Subcutaneous abdominal adipose tissue (tissue), 5 donors: Measurements from ENCODE around the gene TGFB1I1.

Experiments
- H3K27ac ChIP-seq: one replicate; pipeline ENCODE4 v1.7.0; 2013; ENCODE audit warnings: low read depth, mild to moderate bottlenecking, inconsistent platforms, low read length, moderate library complexity
- H3K27me3 ChIP-seq, 5 donors: one replicate each; pipeline ENCODE4 v1.7.0; 2013; ENCODE audit warnings: low read length in 5 of 5, inconsistent platforms in 1 of 5; ENCODE audit not compliant: control insufficient read depth in 5 of 5, insufficient read depth in 4 of 5
- H3K36me3 ChIP-seq, 5 donors: one replicate each; pipeline ENCODE4 v1.7.0; 2013; ENCODE audit warnings: low read length in 5 of 5; ENCODE audit not compliant: control insufficient read depth in 5 of 5, insufficient read depth in 5 of 5
- H3K4me1 ChIP-seq, 5 donors: one replicate each; pipeline ENCODE4 v1.7.0; 2013; ENCODE audit warnings: low read length in 5 of 5, mild to moderate bottlenecking in 3 of 5, moderate library complexity in 1 of 5; ENCODE audit not compliant: control insufficient read depth in 5 of 5, insufficient read depth in 5 of 5
- H3K4me3 ChIP-seq, 5 donors: one replicate each; pipeline ENCODE4 v1.7.0; 2013; ENCODE audit warnings: low read length in 5 of 5, low read depth in 1 of 5
- H3K9ac ChIP-seq, 5 donors: one replicate each; pipeline ENCODE4 v1.7.0; 2013; ENCODE audit warnings: low read length in 5 of 5, mild to moderate bottlenecking in 4 of 5, moderate library complexity in 3 of 5
- H3K9me3 ChIP-seq, 5 donors: one replicate each; pipeline ENCODE4 v1.7.0; 2013; ENCODE audit warnings: low read length in 5 of 5; ENCODE audit not compliant: control insufficient read depth in 5 of 5
- donor health status: healthy.
- donor health status: healthy.
- donor health status: healthy.
- donor health status: healthy.
- donor health status: healthy.

The TGFB1I1 gene

GRCh38 chr16:31470615-31471014 lies 1.3 kb upstream of the TGFB1I1 start:
- Histone ChIP-seq H3K9me3 (peaks cover 0 to 6% (median 0%) of the 10 kb centered on the region in 5 donors), H3K36me3 (peaks cover 0 to 35% (median 33%) of the 10 kb centered on the region in 5 donors), H3K4me1 (peaks cover 0 to 51% (median 22%) of the 10 kb centered on the region in 5 donors), H3K27ac (no peak overlapping the region), H3K27me3 (peaks cover 0 to 15% (median 13%) of the 10 kb centered on the region in 5 donors), H3K9ac (peak overlapping the region in 1 of 5 donors; percentile 20), H3K4me3 (no peak overlapping the region)

- H3K27me3 ChIP-seq, result peaks cover 0 to 15% (median 13%) of the 10 kb centered on the region in 5 donors
- H3K36me3 ChIP-seq, result peaks cover 0 to 34% (median 33%) of the 10 kb centered on the region in 5 donors
- peak overlapping the region; percentile 40 to 77 (median 58) for H3K4me3 ChIP-seq
- H3K9me3 ChIP-seq, result peaks cover 0 to 6% (median 0%) of the 10 kb centered on the region in 5 donors
- H3K9ac ChIP-seq, result peak overlapping the region in 4 of 5 donors; percentile 26 to 71 (median 64)
- peak overlapping the region; percentile 51 for H3K27ac ChIP-seq
- H3K4me1 ChIP-seq, result peaks cover 0 to 51% (median 22%) of the 10 kb centered on the region in 5 donors
These were observed 594 bp upstream of the TGFB1I1 start for GRCh38 chr16:31471241-31471874.

- Histone ChIP-seq H3K4me1 (peaks cover 0 to 44% (median 22%) of the 10 kb centered on the region in 5 donors), H3K9ac (peak overlapping the region in 3 of 5 donors; percentile 51 to 73 (median 72)), H3K27me3 (peaks cover 0 to 15% (median 13%) of the 10 kb centered on the region in 5 donors), H3K36me3 (peaks cover 0 to 36% (median 34%) of the 10 kb centered on the region in 5 donors), H3K9me3 (peaks cover 0 to 6% (median 0%) of the 10 kb centered on the region in 5 donors), H3K4me3 (peak overlapping the region; percentile 62 to 77 (median 74)), H3K27ac (peak overlapping the region; percentile 78)
These were observed 804 bp downstream of the TGFB1I1 start for GRCh38 chr16:31472709-31473203.

GRCh38 chr16:31473264-31473984 lies 1.5 kb downstream of the TGFB1I1 start:
- H3K27ac ChIP-seq, result no peak overlapping the region
- H3K4me3 ChIP-seq, result peak overlapping the region in 2 of 5 donors; percentile 76 to 77
- H3K9ac ChIP-seq, result no peak overlapping the region
- peaks cover 0 to 44% (median 22%) of the 10 kb centered on the region in 5 donors for H3K4me1 ChIP-seq
- peaks cover 0 to 15% (median 13%) of the 10 kb centered on the region in 5 donors for H3K27me3 ChIP-seq
- peaks cover 0 to 41% (median 36%) of the 10 kb centered on the region in 5 donors for H3K36me3 ChIP-seq
- H3K9me3 ChIP-seq, result peaks cover 0 to 6% (median 0%) of the 10 kb centered on the region in 5 donors

GRCh38 chr16:31474173-31474714 lies 2.3 kb downstream of the TGFB1I1 start:
- H3K36me3 ChIP-seq, result peaks cover 0 to 44% (median 37%) of the 10 kb centered on the region in 5 donors
- no peak overlapping the region for H3K9ac ChIP-seq
- H3K9me3 ChIP-seq, result peaks cover 0 to 6% (median 0%) of the 10 kb centered on the region in 5 donors
- H3K4me3 ChIP-seq, result no peak overlapping the region
- peaks cover 0 to 19% (median 13%) of the 10 kb centered on the region in 5 donors for H3K27me3 ChIP-seq
- no peak overlapping the region for H3K27ac ChIP-seq
- H3K4me1 ChIP-seq, result peaks cover 0 to 44% (median 22%) of the 10 kb centered on the region in 5 donors

GRCh38 chr16:31474773-31475738 lies 3.1 kb downstream of the TGFB1I1 start:
- Histone ChIP-seq H3K27me3 (peaks cover 0 to 24% (median 13%) of the 10 kb centered on the region in 5 donors), H3K4me3 (no peak overlapping the region), H3K27ac (no peak overlapping the region), H3K9ac (no peak overlapping the region), H3K9me3 (peaks cover 0 to 6% (median 0%) of the 10 kb centered on the region in 5 donors), H3K36me3 (peaks cover 0 to 44% (median 37%) of the 10 kb centered on the region in 5 donors), H3K4me1 (peaks cover 0 to 44% (median 22%) of the 10 kb centered on the region in 5 donors)

- Histone ChIP-seq H3K9ac (no peak overlapping the region), H3K4me3 (no peak overlapping the region), H3K9me3 (peaks cover 0 to 6% (median 0%) of the 10 kb centered on the region in 5 donors), H3K36me3 (peaks cover 0 to 44% (median 37%) of the 10 kb centered on the region in 5 donors), H3K27ac (no peak overlapping the region), H3K4me1 (peaks cover 0 to 50% (median 22%) of the 10 kb centered on the region in 5 donors), H3K27me3 (peaks cover 0 to 24% (median 13%) of the 10 kb centered on the region in 5 donors)
These were observed 4.0 kb downstream of the TGFB1I1 start for GRCh38 chr16:31475946-31476302.

GRCh38 chr16:31476303-31477219 lies 4.6 kb downstream of the TGFB1I1 start:
- Histone ChIP-seq H3K27ac (no peak overlapping the region), H3K9ac (no peak overlapping the region), H3K27me3 (peaks cover 0 to 19% (median 11%) of the 10 kb centered on the region in 5 donors), H3K4me1 (peaks cover 0 to 45% (median 20%) of the 10 kb centered on the region in 5 donors), H3K9me3 (peaks cover 0 to 6% (median 0%) of the 10 kb centered on the region in 5 donors), H3K4me3 (peak overlapping the region in 2 of 5 donors; percentile 33 to 52), H3K36me3 (peaks cover 0 to 44% (median 37%) of the 10 kb centered on the region in 5 donors)
